ENCODE results near the gene MLH3. TPM values are rescaled to one million over a fixed set of nuclear protein-coding genes. Genes with fewer than 3 reads are reported as not detected.

Gene MLH3
- total RNA-seq, 1 experiment from 2014 or later: 48.7 TPM

DNA sequence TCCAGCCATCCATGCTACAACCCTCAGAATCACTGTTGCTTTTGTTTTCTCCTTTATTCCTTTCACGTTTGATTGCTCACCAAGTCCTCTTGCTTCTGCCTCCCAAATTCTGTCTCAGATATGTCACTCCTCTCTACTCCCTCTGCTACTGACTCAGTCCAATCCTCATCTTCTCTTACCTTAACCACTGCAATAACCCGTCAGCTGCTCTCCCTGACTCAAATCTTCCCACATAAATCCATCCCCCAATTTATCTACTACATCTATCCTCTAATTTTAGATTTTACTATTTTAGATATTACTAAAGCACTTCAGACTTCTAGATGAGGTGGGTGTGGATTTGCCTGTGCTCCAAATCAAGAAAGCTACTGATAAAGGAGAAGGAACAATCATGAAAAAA lies 25.4 kb downstream of the MLH3 start:
- Histone ChIP-seq H3K27me3 (ENCODE audit: insufficient read depth, low read depth) (no peaks in the 10 kb centered on the region), H3K9me2 (ENCODE audit: insufficient read depth) (no peaks in the 10 kb centered on the region), H3K79me2 (ENCODE audit: low read depth) (no peaks in the 10 kb centered on the region), H4K20me1 (ENCODE audit: insufficient read depth) (no peaks in the 10 kb centered on the region), H2AFZ (no peak overlapping the region), H3F3A (ENCODE audit: insufficient read depth, low read depth) (0 out of 2 replicates have a peak, but pooled peaks cover 3% of the 10 kb centered on the region), H3K9me3 (ENCODE audit: insufficient read depth, low read depth) (no peaks in the 10 kb centered on the region), H3K4me3 (no peak overlapping the region), H3K27ac (no peak overlapping the region), H3K4me1 (replicated peaks; ENCODE audit: insufficient read depth) (0 out of 2 replicates have a peak, but pooled peaks cover 4% of the 10 kb centered on the region), H3K4me2 (no peak overlapping the region), H3K36me3 (ENCODE audit: low read depth) (peaks cover 44% of the 10 kb centered on the region)
- no peak for DNase-seq
- TF ChIP-seq EZH2 (IDR thresholded peaks at IDR 0.05; ENCODE audit: low read depth) (no peak), CTCF (conservative IDR thresholded peaks at IDR 0.05) (no peak)
- intact Hi-C loops (cut with micrococcal nuclease; ENCODE audit: unreplicated experiment): no loop called here
- ChIA-PET POLR2A (ENCODE audit: unreplicated experiment) (no interaction called here), CTCF (interaction anchor here (0.7 kb wide), 2 partner anchors 74 to 123 kb away, joined by 3 to 9 read pairs; no protein-coding TSS in a partner anchor)
- BruUV-seq (replicated peaks): no TSS peak

DNA sequence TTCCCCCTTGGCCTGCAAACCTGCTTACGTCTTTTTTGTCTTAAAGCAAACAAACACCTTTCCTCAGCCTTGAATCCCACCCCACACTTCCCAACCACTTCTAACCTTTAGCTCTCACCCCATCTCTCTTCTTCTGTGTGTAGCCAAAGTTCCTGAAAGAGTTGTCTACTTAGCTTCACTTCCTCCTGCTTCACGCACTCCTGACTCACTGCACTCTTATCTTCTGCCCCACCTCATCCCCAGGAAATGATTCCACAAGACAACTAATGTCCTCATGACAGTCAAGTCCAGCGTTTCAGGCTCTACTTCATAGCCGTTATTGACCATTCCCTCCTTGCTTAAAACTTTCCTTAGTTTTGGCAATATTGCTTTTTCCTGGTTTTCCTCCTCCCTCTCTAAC lies 26.2 kb downstream of the MLH3 start:
- Histone ChIP-seq H3K9me2 (ENCODE audit: insufficient read depth) (no peaks in the 10 kb centered on the region), H3F3A (ENCODE audit: insufficient read depth, low read depth) (peaks cover 3% of the 10 kb centered on the region; the same call in 1 of the 2 replicates), H3K4me1 (replicated peaks; ENCODE audit: insufficient read depth) (0 out of 2 replicates have a peak, but pooled peaks cover 4% of the 10 kb centered on the region), H3K9me3 (ENCODE audit: insufficient read depth, low read depth) (no peaks in the 10 kb centered on the region), H3K27ac (peak overlapping the region; percentile 27), H3K36me3 (ENCODE audit: low read depth) (peaks cover 41% of the 10 kb centered on the region), H3K79me2 (ENCODE audit: low read depth) (no peaks in the 10 kb centered on the region), H3K27me3 (ENCODE audit: insufficient read depth, low read depth) (no peaks in the 10 kb centered on the region), H3K4me2 (no peak overlapping the region), H3K4me3 (no peak overlapping the region), H2AFZ (no peak overlapping the region), H4K20me1 (ENCODE audit: insufficient read depth) (no peaks in the 10 kb centered on the region)
- intact Hi-C loops (cut with micrococcal nuclease; ENCODE audit: unreplicated experiment): no loop called here
- ChIA-PET CTCF (interaction anchor here (0.9 to 1.4 kb wide), 4 partner anchors 9 to 164 kb away, joined by 3 to 5 read pairs (median 4); no protein-coding TSS in a partner anchor), POLR2A (ENCODE audit: unreplicated experiment) (interaction anchor here (0.5 to 0.7 kb wide), 3 partner anchors 17 to 39 kb away, joined by 4 to 7 read pairs (median 6); partner anchors contain the start of gene ACYP1)
- no TSS peak for BruUV-seq (replicated peaks)
- TF ChIP-seq CTCF (conservative IDR thresholded peaks at IDR 0.05) (no peak), EZH2 (IDR thresholded peaks at IDR 0.05; ENCODE audit: low read depth) (no peak)
- no peak for DNase-seq

DNA sequence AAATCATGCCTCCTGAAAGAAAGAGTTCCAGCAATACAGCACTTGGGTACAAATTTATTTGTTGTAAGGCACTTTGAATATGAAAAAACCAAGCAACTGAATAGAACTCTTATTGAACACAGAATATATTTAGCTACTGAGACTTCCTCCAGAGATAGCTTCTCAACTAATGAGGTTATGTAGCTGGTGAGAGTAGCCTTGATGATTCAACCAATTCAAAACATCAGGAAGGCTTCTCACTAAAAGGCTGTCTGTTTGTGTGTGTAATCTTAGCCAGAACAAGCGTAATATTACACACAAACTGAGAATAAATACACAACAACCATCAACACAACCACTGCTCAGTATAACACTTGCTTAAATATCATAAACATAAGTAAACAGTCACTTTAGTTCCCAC lies 28.2 kb downstream of the MLH3 start:
- Histone ChIP-seq H2AFZ (no peak overlapping the region), H4K20me1 (ENCODE audit: insufficient read depth) (no peaks in the 10 kb centered on the region), H3K9me3 (ENCODE audit: insufficient read depth, low read depth) (no peaks in the 10 kb centered on the region), H3K36me3 (ENCODE audit: low read depth) (peaks cover 55% of the 10 kb centered on the region), H3K27ac (no peak overlapping the region), H3K4me2 (no peak overlapping the region), H3F3A (ENCODE audit: insufficient read depth, low read depth) (peaks cover 8% of the 10 kb centered on the region; the same call in 1 of the 2 replicates), H3K4me3 (no peak overlapping the region), H3K27me3 (ENCODE audit: insufficient read depth, low read depth) (no peaks in the 10 kb centered on the region), H3K9me2 (ENCODE audit: insufficient read depth) (no peaks in the 10 kb centered on the region), H3K79me2 (ENCODE audit: low read depth) (no peaks in the 10 kb centered on the region), H3K4me1 (replicated peaks; ENCODE audit: insufficient read depth) (peaks cover 13% of the 10 kb centered on the region)
- intact Hi-C loops (cut with micrococcal nuclease; ENCODE audit: unreplicated experiment): no loop called here
- TF ChIP-seq CTCF (conservative IDR thresholded peaks at IDR 0.05): no peak
- TF ChIP-seq EZH2 (IDR thresholded peaks at IDR 0.05; ENCODE audit: low read depth): no peak
- POLR2A ChIA-PET (ENCODE audit: unreplicated experiment): no interaction called here
- no peak for DNase-seq
- CTCF ChIA-PET: interaction anchor here (0.6 to 1.5 kb wide), 4 partner anchors 40 to 714 kb away, joined by 3 to 4 read pairs (median 3); no protein-coding TSS in a partner anchor
- BruUV-seq (replicated peaks): no TSS peak

Measured in PC-9 (cell line).